Measurements from ENCODE around the gene HMOX2. TPM values are rescaled to one million over a fixed set of nuclear protein-coding genes. Genes with fewer than 3 reads are reported as not detected.
A peak's percentile ranks its signal among the peaks of the same experiment; 100 is the strongest.

The HMOX2 gene
- total and polyA plus RNA-seq, 2 of the 13 experiments (the other 11 are each of a cell fraction or from before 2014, with no cell fraction given), result 60.3 to 70.4 TPM

DNA sequence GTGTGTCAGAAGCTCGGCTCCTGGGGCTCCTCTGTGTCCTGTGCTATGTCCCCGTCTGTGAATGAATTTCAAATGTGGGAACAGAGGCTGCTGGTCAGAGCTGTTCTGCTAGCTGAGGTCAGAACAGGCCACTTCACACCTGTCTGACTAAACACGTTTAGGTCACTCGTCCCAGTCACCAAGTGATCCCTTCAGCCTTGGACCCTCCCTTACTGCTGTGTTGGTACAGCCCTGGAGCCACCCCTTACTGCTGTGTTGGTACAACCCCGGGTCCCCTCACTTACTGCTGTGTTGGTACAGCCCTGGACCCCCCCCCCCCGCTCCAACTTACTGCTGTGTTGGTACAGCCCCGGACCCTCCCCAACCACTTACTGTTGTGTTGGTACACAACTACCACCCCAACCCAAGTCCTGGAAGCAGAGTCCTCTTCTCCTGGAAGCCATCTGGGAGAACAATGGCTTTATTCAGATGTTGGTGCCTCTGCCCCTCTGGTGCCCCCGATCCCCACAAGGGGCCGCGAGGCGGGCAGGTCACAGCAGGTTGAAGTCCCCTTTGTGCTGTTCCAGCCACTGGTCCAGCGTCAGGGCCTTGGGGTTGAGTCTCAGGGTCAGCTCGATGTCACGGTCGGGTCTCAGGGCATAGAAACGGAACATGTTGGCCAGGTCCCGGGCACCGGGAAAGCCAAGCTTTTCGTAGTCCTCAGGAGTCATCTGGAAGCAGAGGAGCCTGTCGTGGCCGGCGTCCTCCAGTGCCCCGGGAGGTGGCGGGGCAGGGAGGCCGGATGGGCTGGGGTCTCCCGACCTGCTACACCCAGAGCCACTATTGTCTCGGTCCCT is 14.7 kb upstream of the HMOX2 start (continued):
- TF ChIP-seq, protein P1, sequence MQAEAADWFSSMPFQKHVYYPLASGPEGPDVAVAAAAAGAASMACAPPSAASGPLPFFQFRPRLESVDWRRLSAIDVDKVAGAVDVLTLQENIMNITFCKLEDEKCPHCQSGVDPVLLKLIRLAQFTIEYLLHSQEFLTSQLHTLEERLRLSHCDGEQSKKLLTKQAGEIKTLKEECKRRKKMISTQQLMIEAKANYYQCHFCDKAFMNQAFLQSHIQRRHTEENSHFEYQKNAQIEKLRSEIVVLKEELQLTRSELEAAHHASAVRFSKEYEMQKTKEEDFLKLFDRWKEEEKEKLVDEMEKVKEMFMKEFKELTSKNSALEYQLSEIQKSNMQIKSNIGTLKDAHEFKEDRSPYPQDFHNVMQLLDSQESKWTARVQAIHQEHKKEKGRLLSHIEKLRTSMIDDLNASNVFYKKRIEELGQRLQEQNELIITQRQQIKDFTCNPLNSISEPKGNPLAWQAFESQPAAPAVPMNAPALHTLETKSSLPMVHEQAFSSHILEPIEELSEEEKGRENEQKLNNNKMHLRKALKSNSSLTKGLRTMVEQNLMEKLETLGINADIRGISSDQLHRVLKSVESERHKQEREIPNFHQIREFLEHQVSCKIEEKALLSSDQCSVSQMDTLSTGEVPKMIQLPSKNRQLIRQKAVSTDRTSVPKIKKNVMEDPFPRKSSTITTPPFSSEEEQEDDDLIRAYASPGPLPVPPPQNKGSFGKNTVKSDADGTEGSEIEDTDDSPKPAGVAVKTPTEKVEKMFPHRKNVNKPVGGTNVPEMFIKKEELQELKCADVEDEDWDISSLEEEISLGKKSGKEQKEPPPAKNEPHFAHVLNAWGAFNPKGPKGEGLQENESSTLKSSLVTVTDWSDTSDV (CRISPR knock-in tag; IDR thresholded peaks at IDR 0.05), result no peak
- TF ChIP-seq RAD21 (CRISPR knock-in tag; IDR thresholded peaks at IDR 0.05) (peak; percentile 48; the same call in 1 of the 2 replicates), CREB1 (IDR thresholded peaks at IDR 0.05) (no peak), CREB1 (CRISPR knock-in tag; IDR thresholded peaks at IDR 0.05) (no peak), ZNF577 (CRISPR knock-in tag; IDR thresholded peaks at IDR 0.05; ENCODE audit: borderline replicate concordance, low read depth) (no peak), ZNF878 (CRISPR knock-in tag; IDR thresholded peaks at IDR 0.05) (0 out of 2 replicates have a peak, but pooled peaks have one; percentile 44), ZNF629 (CRISPR knock-in tag; conservative IDR thresholded peaks at IDR 0.05) (peak; percentile 35; the same call in 1 of the 2 replicates), ZNF124 (CRISPR knock-in tag; IDR thresholded peaks at IDR 0.05) (no peak), HOXA7 (CRISPR knock-in tag; IDR thresholded peaks at IDR 0.05) (no peak), ZNF296 (CRISPR knock-in tag; conservative IDR thresholded peaks at IDR 0.05) (no peak), RFX3 (CRISPR knock-in tag; IDR thresholded peaks at IDR 0.05) (no peak), MXI1 (IDR thresholded peaks at IDR 0.05; ENCODE audit: borderline replicate concordance, low read depth, low read length) (peak; percentile 5; the same call in 1 of the 3 replicates), ZNF652 (CRISPR knock-in tag; IDR thresholded peaks at IDR 0.05; ENCODE audit: borderline replicate concordance, low read depth) (no peak), CREM (IDR thresholded peaks at IDR 0.05) (peak; percentile 78), CREM (CRISPR knock-in tag; IDR thresholded peaks at IDR 0.05) (no peak), ETV5 (CRISPR knock-in tag; IDR thresholded peaks at IDR 0.05; ENCODE audit: borderline replicate concordance) (no peak; the same call in 1 of the 2 replicates)
- TF ChIP-seq, protein P2, sequence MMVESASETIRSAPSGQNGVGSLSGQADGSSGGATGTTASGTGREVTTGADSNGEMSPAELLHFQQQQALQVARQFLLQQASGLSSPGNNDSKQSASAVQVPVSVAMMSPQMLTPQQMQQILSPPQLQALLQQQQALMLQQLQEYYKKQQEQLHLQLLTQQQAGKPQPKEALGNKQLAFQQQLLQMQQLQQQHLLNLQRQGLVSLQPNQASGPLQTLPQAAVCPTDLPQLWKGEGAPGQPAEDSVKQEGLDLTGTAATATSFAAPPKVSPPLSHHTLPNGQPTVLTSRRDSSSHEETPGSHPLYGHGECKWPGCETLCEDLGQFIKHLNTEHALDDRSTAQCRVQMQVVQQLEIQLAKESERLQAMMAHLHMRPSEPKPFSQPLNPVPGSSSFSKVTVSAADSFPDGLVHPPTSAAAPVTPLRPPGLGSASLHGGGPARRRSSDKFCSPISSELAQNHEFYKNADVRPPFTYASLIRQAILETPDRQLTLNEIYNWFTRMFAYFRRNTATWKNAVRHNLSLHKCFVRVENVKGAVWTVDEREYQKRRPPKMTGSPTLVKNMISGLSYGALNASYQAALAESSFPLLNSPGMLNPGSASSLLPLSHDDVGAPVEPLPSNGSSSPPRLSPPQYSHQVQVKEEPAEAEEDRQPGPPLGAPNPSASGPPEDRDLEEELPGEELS (CRISPR knock-in tag; IDR thresholded peaks at IDR 0.05), result peak; percentile 91
- TF ChIP-seq, protein P3, sequence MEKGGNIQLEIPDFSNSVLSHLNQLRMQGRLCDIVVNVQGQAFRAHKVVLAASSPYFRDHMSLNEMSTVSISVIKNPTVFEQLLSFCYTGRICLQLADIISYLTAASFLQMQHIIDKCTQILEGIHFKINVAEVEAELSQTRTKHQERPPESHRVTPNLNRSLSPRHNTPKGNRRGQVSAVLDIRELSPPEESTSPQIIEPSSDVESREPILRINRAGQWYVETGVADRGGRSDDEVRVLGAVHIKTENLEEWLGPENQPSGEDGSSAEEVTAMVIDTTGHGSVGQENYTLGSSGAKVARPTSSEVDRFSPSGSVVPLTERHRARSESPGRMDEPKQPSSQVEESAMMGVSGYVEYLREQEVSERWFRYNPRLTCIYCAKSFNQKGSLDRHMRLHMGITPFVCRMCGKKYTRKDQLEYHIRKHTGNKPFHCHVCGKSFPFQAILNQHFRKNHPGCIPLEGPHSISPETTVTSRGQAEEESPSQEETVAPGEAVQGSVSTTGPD (CRISPR knock-in tag; IDR thresholded peaks at IDR 0.05), result no peak
- TF ChIP-seq, protein P4, sequence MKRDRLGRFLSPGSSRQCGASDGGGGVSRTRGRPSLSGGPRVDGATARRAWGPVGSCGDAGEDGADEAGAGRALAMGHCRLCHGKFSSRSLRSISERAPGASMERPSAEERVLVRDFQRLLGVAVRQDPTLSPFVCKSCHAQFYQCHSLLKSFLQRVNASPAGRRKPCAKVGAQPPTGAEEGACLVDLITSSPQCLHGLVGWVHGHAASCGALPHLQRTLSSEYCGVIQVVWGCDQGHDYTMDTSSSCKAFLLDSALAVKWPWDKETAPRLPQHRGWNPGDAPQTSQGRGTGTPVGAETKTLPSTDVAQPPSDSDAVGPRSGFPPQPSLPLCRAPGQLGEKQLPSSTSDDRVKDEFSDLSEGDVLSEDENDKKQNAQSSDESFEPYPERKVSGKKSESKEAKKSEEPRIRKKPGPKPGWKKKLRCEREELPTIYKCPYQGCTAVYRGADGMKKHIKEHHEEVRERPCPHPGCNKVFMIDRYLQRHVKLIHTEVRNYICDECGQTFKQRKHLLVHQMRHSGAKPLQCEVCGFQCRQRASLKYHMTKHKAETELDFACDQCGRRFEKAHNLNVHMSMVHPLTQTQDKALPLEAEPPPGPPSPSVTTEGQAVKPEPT (CRISPR knock-in tag; IDR thresholded peaks at IDR 0.05; ENCODE audit: low read depth), result 0 out of 2 replicates have a peak, but pooled peaks have one; percentile 44
- TF ChIP-seq, protein P5, sequence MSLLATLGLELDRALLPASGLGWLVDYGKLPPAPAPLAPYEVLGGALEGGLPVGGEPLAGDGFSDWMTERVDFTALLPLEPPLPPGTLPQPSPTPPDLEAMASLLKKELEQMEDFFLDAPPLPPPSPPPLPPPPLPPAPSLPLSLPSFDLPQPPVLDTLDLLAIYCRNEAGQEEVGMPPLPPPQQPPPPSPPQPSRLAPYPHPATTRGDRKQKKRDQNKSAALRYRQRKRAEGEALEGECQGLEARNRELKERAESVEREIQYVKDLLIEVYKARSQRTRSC (CRISPR knock-in tag; IDR thresholded peaks at IDR 0.05; ENCODE audit: low read depth), result no peak
- TF ChIP-seq, protein P6, sequence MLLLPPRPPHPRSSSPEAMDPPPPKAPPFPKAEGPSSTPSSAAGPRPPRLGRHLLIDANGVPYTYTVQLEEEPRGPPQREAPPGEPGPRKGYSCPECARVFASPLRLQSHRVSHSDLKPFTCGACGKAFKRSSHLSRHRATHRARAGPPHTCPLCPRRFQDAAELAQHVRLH (CRISPR knock-in tag; IDR thresholded peaks at IDR 0.05; ENCODE audit: borderline replicate concordance, low read depth), result peak; percentile 26; the same call in 1 of the 2 replicates
